GM12878 (cell line): ENCODE measurements around the gene BATF3. TPM values are rescaled to one million over a fixed set of nuclear protein-coding genes. Genes with fewer than 3 reads are reported as not detected.

Experiments used
- CBFB ChIP-seq: IDR thresholded peaks from 2 replicates; pipeline ENCODE4 v1.6.1; 2016; ENCODE audit warnings: antibody characterized with exemption, low read depth
- EED ChIP-seq: sonication (generic); IDR thresholded peaks from 2 replicates; pipeline ENCODE4 v1.6.1; 2016; ENCODE audit warnings: antibody characterized with exemption, low read depth
- EP300 ChIP-seq, 2 experiments: fragments of 150-350 bp in 1 of 2; IDR thresholded peaks; 2 replicates each; pipeline ENCODE4 v1.6.1; 2011 to 2012; ENCODE audit warnings: low read depth in 2 of 2, low read length in 2 of 2, borderline replicate concordance in 1 of 2, improper control_type of control experiment in 1 of 2, inconsistent platforms in 1 of 2; ENCODE audit not compliant: control insufficient read depth in 1 of 2
- ETV6 ChIP-seq, 2 experiments: fragments of 450-650 bp in 1 of 2; IDR thresholded peaks in 1 of 2; conservative IDR thresholded peaks in 1 of 2; 2 replicates each; pipeline ENCODE4 v1.6.1; 2014; ENCODE audit warnings: antibody characterized with exemption in 1 of 2, borderline replicate concordance in 1 of 2, low read depth in 1 of 2, mild to moderate bottlenecking in 1 of 2, moderate library complexity in 1 of 2
- FOXK2 ChIP-seq: fragments of 450-650 bp; IDR thresholded peaks from 2 replicates; pipeline ENCODE4 v1.6.1; 2017; ENCODE audit warnings: mild to moderate bottlenecking, moderate library complexity
- KDM1A ChIP-seq: fragments of 200-600 bp; sonication (generic); IDR thresholded peaks from 2 replicates; pipeline ENCODE4 v1.6.1; 2016; ENCODE audit warnings: borderline replicate concordance
- KLF5 ChIP-seq: fragments of 450-650 bp; IDR thresholded peaks from 2 replicates; pipeline ENCODE4 v1.6.1; 2014; ENCODE audit warnings: mild to moderate bottlenecking; ENCODE audit not compliant: partially characterized antibody
- MTA2 ChIP-seq: fragments of 450-650 bp; IDR thresholded peaks from 2 replicates; pipeline ENCODE4 v1.6.1; 2016; ENCODE audit warnings: low read depth, mild to moderate bottlenecking, moderate library complexity
- NRF1 ChIP-seq: conservative IDR thresholded peaks from 2 replicates; pipeline ENCODE4 v1.6.1; 2011; ENCODE audit warnings: mild to moderate bottlenecking, low read depth, low read length, improper control_type of control experiment
- PML ChIP-seq: IDR thresholded peaks from 2 replicates; pipeline ENCODE4 v1.6.1; 2012; ENCODE audit warnings: low read length, inconsistent platforms
- POLR2AphosphoS2 ChIP-seq: IDR thresholded peaks from 2 replicates; pipeline ENCODE4 v1.6.1; 2011; ENCODE audit warnings: low read depth, mild to moderate bottlenecking, low read length, improper control_type of control experiment, moderate library complexity
- SMAD5 ChIP-seq: IDR thresholded peaks from 2 replicates; pipeline ENCODE4 v1.6.1; 2016; ENCODE audit warnings: antibody characterized with exemption, low read depth
- SREBF1 ChIP-seq: IDR thresholded peaks from 2 replicates; pipeline ENCODE4 v1.6.1; 2012; ENCODE audit warnings: mild to moderate bottlenecking, low read length
- SUPT20H ChIP-seq: IDR thresholded peaks from 2 replicates; pipeline ENCODE4 v1.6.1; 2011; ENCODE audit warnings: low read depth, mild to moderate bottlenecking, low read length, moderate library complexity, borderline replicate concordance; ENCODE audit not compliant: control insufficient read depth
- TARDBP ChIP-seq: IDR thresholded peaks from 2 replicates; pipeline ENCODE4 v1.6.1; 2016; ENCODE audit warnings: borderline replicate concordance
- ZBTB33 ChIP-seq: fragments of 450-650 bp; IDR thresholded peaks from 2 replicates; pipeline ENCODE4 v1.6.1; 2017; ENCODE audit warnings: mild to moderate bottlenecking
- polyA plus RNA-seq, 11 experiments: library from polyadenylated mRNA; depleted of rRNA in 4 of 11; unstranded in 6 of 11; stranded (reverse) in 5 of 11; fragments of >200 nt; fragmentation: Nextera tagmentation in 4 of 11; fragmentation: Illumina TruSeq in 1 of 11; extraction: Ambion mirVana in 4 of 11; extraction: Trizol in 1 of 11; gene quantifications; 1 replicate in 1 of 11; 2 replicates in 10 of 11; pipeline versions ENCODE4 v1.2.1 to v1.2.3, GENCODE V29; 2011 to 2016; ENCODE audit warnings: inconsistent platforms in 2 of 11, missing spikeins in 2 of 11, low read depth in 1 of 11
- total RNA-seq, 4 experiments: library from RNA; depleted of rRNA in 3 of 4; stranded (reverse); fragments of >200 nt in 3 of 4; fragmentation: Illumina TruSeq in 1 of 4; extraction: Trizol in 1 of 4; gene quantifications; 2 replicates each; pipeline versions ENCODE4 v1.2.1 to v1.2.3, GENCODE V29; 2013 to 2021
- TF ChIP-seq, protein P1 (sequence below): fragments of 450-650 bp; formaldehyde crosslinking; IDR thresholded peaks from 2 replicates; pipeline ENCODE4 v1.4.0; 2020; ENCODE audit warnings: mild to moderate bottlenecking, moderate library complexity
- TF ChIP-seq, protein P2 (sequence below): fragments of 450-650 bp; conservative IDR thresholded peaks from 2 replicates; pipeline ENCODE4 v1.6.1; 2017; ENCODE audit warnings: mild to moderate bottlenecking, moderate library complexity
- TF ChIP-seq, protein P3 (sequence below): IDR thresholded peaks from 2 replicates; pipeline ENCODE4 v1.6.1; 2012; ENCODE audit warnings: low read depth, low read length, improper control_type of control experiment

BATF3 gene
- total and polyA plus RNA-seq, 10 of the 15 experiments (the other 5 are each of a cell fraction or from before 2014, with no cell fraction given) = 11.1 to 56.8 (median 30.8) TPM

GRCh38 chr1:212683357-212683722 lies 16.3 kb downstream of the BATF3 start (continued):
- TF ChIP-seq ZBTB33 (no peak), NRF1 (no peak), MTA2 (peak; percentile 42; the same call in 1 of the 2 replicates), EED (peak; percentile 76), PML (0 out of 2 replicates have a peak, but pooled peaks have one; percentile 38), SUPT20H (no peak), ETV6 (conservative IDR thresholded peaks at IDR 0.05 in 1 of 2, IDR thresholded peaks at IDR 0.05 in 1 of 2; ENCODE audit: borderline replicate concordance in 1 of 2, low read depth in 1 of 2) (peak; percentile 85 to 100; a peak in 2 of 4 replicates), POLR2AphosphoS2 (no peak), KLF5 (peak; percentile 43), SREBF1 (no peak), FOXK2 (no peak), SMAD5 (no peak; the same call in 1 of the 2 replicates), TARDBP (no peak), CBFB (peak; percentile 61; the same call in 1 of the 2 replicates), KDM1A (no peak), EP300 (IDR thresholded peaks at IDR 0.05; ENCODE audit: borderline replicate concordance in 1 of 2, control insufficient read depth in 1 of 2, low read depth in 2 of 2, low read length in 2 of 2) (peak in 1 of 2 experiments; percentile 52; a peak in 1 of 4 replicates)
- TF ChIP-seq, protein P1, sequence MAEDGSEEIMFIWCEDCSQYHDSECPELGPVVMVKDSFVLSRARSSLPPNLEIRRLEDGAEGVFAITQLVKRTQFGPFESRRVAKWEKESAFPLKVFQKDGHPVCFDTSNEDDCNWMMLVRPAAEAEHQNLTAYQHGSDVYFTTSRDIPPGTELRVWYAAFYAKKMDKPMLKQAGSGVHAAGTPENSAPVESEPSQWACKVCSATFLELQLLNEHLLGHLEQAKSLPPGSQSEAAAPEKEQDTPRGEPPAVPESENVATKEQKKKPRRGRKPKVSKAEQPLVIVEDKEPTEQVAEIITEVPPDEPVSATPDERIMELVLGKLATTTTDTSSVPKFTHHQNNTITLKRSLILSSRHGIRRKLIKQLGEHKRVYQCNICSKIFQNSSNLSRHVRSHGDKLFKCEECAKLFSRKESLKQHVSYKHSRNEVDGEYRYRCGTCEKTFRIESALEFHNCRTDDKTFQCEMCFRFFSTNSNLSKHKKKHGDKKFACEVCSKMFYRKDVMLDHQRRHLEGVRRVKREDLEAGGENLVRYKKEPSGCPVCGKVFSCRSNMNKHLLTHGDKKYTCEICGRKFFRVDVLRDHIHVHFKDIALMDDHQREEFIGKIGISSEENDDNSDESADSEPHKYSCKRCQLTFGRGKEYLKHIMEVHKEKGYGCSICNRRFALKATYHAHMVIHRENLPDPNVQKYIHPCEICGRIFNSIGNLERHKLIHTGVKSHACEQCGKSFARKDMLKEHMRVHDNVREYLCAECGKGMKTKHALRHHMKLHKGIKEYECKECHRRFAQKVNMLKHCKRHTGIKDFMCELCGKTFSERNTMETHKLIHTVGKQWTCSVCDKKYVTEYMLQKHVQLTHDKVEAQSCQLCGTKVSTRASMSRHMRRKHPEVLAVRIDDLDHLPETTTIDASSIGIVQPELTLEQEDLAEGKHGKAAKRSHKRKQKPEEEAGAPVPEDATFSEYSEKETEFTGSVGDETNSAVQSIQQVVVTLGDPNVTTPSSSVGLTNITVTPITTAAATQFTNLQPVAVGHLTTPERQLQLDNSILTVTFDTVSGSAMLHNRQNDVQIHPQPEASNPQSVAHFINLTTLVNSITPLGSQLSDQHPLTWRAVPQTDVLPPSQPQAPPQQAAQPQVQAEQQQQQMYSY (CRISPR knock-in tag) = no peak
- TF ChIP-seq, protein P2, sequence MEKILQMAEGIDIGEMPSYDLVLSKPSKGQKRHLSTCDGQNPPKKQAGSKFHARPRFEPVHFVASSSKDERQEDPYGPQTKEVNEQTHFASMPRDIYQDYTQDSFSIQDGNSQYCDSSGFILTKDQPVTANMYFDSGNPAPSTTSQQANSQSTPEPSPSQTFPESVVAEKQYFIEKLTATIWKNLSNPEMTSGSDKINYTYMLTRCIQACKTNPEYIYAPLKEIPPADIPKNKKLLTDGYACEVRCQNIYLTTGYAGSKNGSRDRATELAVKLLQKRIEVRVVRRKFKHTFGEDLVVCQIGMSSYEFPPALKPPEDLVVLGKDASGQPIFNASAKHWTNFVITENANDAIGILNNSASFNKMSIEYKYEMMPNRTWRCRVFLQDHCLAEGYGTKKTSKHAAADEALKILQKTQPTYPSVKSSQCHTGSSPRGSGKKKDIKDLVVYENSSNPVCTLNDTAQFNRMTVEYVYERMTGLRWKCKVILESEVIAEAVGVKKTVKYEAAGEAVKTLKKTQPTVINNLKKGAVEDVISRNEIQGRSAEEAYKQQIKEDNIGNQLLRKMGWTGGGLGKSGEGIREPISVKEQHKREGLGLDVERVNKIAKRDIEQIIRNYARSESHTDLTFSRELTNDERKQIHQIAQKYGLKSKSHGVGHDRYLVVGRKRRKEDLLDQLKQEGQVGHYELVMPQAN = no peak
- TF ChIP-seq, protein P3, sequence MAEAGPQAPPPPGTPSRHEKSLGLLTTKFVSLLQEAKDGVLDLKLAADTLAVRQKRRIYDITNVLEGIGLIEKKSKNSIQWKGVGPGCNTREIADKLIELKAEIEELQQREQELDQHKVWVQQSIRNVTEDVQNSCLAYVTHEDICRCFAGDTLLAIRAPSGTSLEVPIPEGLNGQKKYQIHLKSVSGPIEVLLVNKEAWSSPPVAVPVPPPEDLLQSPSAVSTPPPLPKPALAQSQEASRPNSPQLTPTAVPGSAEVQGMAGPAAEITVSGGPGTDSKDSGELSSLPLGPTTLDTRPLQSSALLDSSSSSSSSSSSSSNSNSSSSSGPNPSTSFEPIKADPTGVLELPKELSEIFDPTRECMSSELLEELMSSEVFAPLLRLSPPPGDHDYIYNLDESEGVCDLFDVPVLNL = no peak
